K562 (cell line): ENCODE results near the gene SGO1. TPM values are rescaled to one million over a fixed set of nuclear protein-coding genes. Genes with fewer than 3 reads are reported as not detected.
A peak's percentile ranks its signal among the peaks of the same experiment; 100 is the strongest.

Source experiments
- BRCA1 ChIP-seq, 2 experiments: fragments of 450-650 bp in 1 of 2; sonication (generic) in 1 of 2; formaldehyde crosslinking in 1 of 2; IDR thresholded peaks; 2 replicates each; pipeline versions ENCODE4 v1.5.0 to v1.6.1; 2017 to 2020; ENCODE audit warnings: mild to moderate bottlenecking in 1 of 2, missing genetic modification reagents in 1 of 2
- BRD4 ChIP-seq: fragments of 200-600 bp; sonication (generic); IDR thresholded peaks from 2 replicates; pipeline ENCODE4 v1.6.1; 2017; ENCODE audit warnings: inconsistent platforms
- BRD9 ChIP-seq: fragments of 450-650 bp; IDR thresholded peaks from 2 replicates; pipeline ENCODE4 v1.6.1; 2018; ENCODE audit warnings: low read depth; ENCODE audit not compliant: partially characterized antibody
- CREM ChIP-seq: IDR thresholded peaks from 2 replicates; pipeline ENCODE4 v1.6.1; 2014; ENCODE audit warnings: antibody characterized with exemption, low read depth
- DIDO1 ChIP-seq: fragments of 450-650 bp; IDR thresholded peaks from 2 replicates; pipeline ENCODE4 v1.6.1; 2016; ENCODE audit warnings: low read depth, missing biosample characterization, missing genetic modification characterization
- HDGF ChIP-seq: fragments of 450-650 bp; IDR thresholded peaks from 2 replicates; pipeline ENCODE4 v1.6.1; 2016
- KAT2B ChIP-seq: IDR thresholded peaks from one replicate; pipeline ENCODE4 v1.6.1; 2012; ENCODE audit warnings: low read depth, mild to moderate bottlenecking, control low read depth, inconsistent platforms, low read length, moderate library complexity
- MGA ChIP-seq: fragments of 450-650 bp; IDR thresholded peaks from 2 replicates; pipeline ENCODE4 v1.6.1; 2016; ENCODE audit warnings: mild to moderate bottlenecking, moderate library complexity
- MYC ChIP-seq, 2 experiments: fragments of 250-450 bp in 1 of 2; sonication (Bioruptor Pico) in 1 of 2; IDR thresholded peaks; 2 replicates each; pipeline versions ENCODE4 v1.5.1 to v1.6.1; 2012 to 2021; ENCODE audit warnings: low read depth in 2 of 2, borderline replicate concordance in 1 of 2, improper control_type of control experiment in 1 of 2, low read length in 1 of 2, mild to moderate bottlenecking in 1 of 2, moderate library complexity in 1 of 2
- NFXL1 ChIP-seq: fragments of 450-650 bp; formaldehyde crosslinking; IDR thresholded peaks from 2 replicates; pipeline ENCODE4 v1.4.0; 2021; ENCODE audit warnings: mild to moderate bottlenecking
- NFYB ChIP-seq: IDR thresholded peaks from 2 replicates; pipeline ENCODE4 v1.6.1; 2011; ENCODE audit warnings: mild to moderate bottlenecking, moderate library complexity; ENCODE audit not compliant: insufficient read length; ENCODE audit errors: extremely low read depth
- NUFIP1 ChIP-seq: fragments of 450-650 bp; IDR thresholded peaks from 2 replicates; pipeline ENCODE4 v1.6.1; 2018; ENCODE audit not compliant: partially characterized antibody
- SRF ChIP-seq, 2 experiments: fragments of 250-450, 450-650 bp in 1 of 2; sonication (Bioruptor Pico) in 1 of 2; sonication (generic) in 1 of 2; formaldehyde crosslinking; IDR thresholded peaks; 2 replicates each; pipeline versions ENCODE4 v1.5.0 to v1.5.1; 2020 to 2022; ENCODE audit warnings: mild to moderate bottlenecking in 1 of 2, missing genetic modification reagents in 1 of 2
- TCF7 ChIP-seq: sonication (generic); IDR thresholded peaks from 2 replicates; pipeline ENCODE4 v1.6.1; 2016; ENCODE audit warnings: antibody characterized with exemption, borderline replicate concordance
- ZBED1 ChIP-seq: IDR thresholded peaks from 2 replicates; pipeline ENCODE4 v1.6.1; 2014
- ZNF143 ChIP-seq: sonication (generic); formaldehyde crosslinking; IDR thresholded peaks from 2 replicates; pipeline ENCODE4 v1.9.0; 2022; ENCODE audit warnings: mild to moderate bottlenecking, missing genetic modification reagents
- ZNF224 ChIP-seq: sonication (generic); formaldehyde crosslinking; IDR thresholded peaks from 2 replicates; pipeline ENCODE4 v1.8.0; 2022; ENCODE audit warnings: mild to moderate bottlenecking, missing genetic modification reagents
- polyA plus RNA-seq, 8 experiments: library from polyadenylated mRNA; depleted of rRNA in 4 of 8; stranded (reverse) in 5 of 8; unstranded in 3 of 8; fragments of >200 nt; fragmentation: Nextera tagmentation in 2 of 8; fragmentation: Illumina TruSeq in 1 of 8; extraction: Ambion mirVana in 2 of 8; extraction: Trizol in 1 of 8; gene quantifications; 2 replicates each; pipeline versions ENCODE4 v1.2.1 to v1.2.3, GENCODE V29; 2011 to 2014; ENCODE audit warnings: inconsistent platforms in 1 of 8, missing spikeins in 1 of 8
- total RNA-seq, 7 experiments: library from RNA; depleted of rRNA in 6 of 7; stranded (reverse); fragments of >200 nt in 6 of 7; fragmentation: Illumina TruSeq in 2 of 7; extraction: Trizol in 2 of 7; gene quantifications; 2 replicates each; pipeline versions ENCODE4 v1.2.1 to v1.2.3, GENCODE V29; 2011 to 2021; ENCODE audit warnings: low replicate concordance in 1 of 7

Gene SGO1
- total and polyA plus RNA-seq, 9 of the 15 experiments (the other 6 are each of a cell fraction or from before 2014, with no cell fraction given), result 13.7 to 57.3 (median 28.2) TPM

DNA sequence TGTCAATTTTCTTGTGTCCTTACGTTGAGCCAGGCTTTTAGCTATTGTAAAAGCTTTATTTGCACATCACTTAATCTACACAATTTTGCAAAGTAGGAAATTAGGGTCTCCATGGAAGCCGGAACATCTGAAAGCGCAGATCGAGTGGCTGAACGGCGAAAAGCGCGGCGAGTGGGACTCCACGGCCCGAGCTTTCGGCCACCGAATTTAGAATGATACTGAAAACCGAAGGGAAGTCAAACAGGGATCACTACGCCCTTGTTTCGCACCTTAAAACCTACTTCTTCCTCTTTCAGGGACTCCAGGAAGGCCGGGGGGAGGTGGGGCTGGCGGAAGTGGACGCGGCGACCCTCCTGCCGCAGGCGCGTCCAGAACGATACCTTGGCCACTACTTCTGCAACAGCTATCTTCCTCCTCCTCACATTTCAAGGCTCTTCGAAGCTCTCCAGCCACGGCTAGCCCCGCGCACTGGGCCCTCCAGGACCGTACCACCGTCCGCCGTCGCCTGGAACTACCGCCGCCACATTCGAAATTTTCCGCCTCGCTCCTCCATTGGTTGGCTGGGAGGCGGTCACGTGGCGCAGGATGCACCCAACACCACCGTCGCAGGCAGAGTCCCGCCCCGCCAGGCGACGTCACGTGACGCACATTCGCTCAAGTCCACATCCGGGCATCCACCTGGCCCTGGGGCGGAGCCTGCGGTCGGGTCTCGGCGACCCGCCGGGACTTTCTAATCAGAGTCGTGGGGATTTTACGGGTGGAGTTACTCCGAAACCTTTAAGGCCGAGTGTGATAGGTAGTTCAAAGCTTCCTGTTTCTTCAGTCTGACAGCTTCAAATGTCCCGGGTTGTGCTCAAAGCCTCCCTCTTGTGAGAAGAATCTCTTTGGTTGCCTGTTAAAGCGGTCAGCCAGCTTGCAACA, at the start of gene SGO1 (continued):
- TF ChIP-seq MYC (IDR thresholded peaks at IDR 0.05; ENCODE audit: low read depth, low read length) (peak; percentile 48), MYC (CRISPR knock-in tag; IDR thresholded peaks at IDR 0.05; ENCODE audit: borderline replicate concordance, low read depth) (peak; percentile 76; the same call in 1 of the 2 replicates), DIDO1 (no peak), ZBED1 (peak; percentile 28; the same call in 1 of the 2 replicates), HDGF (0 out of 2 replicates have a peak, but pooled peaks have one; percentile 69), ZNF224 (no peak), BRD4 (0 out of 2 replicates have a peak, but pooled peaks have one; percentile 11), BRD9 (peak; percentile 75), NUFIP1 (no peak), SRF (CRISPR knock-in tag; IDR thresholded peaks at IDR 0.05) (peak in 1 of 2 experiments; percentile 85; a peak in 2 of 4 replicates), ZNF143 (CRISPR knock-in tag) (no peak), NFYB (peak; percentile 83), CREM (peak; percentile 94), BRCA1 (IDR thresholded peaks at IDR 0.05) (no peak), BRCA1 (CRISPR knock-in tag; IDR thresholded peaks at IDR 0.05) (no peak), MGA (peak; percentile 90), TCF7 (peak; percentile 34; the same call in 1 of the 2 replicates), KAT2B (no peak), NFXL1 (CRISPR knock-in tag) (no peak)
